Head of caudate nucleus (tissue), 42 donors: ENCODE results near the gene ZNF827.
A peak's percentile ranks its signal among the peaks of the same experiment; 100 is the strongest.

Experiments
- DNase-seq, 42 donors: peaks; one replicate each; pipeline versions ENCODE4 v3.0.0 to v3.0.0-alpha.2; 2020 to 2021; ENCODE audit warnings: mixed read lengths in 7 of 42
- intact Hi-C: fragments of 100-400 bp; cut with DNase I; formaldehyde crosslinking; loops from one replicate; pipeline ENCODE4 v1.15.0; 2022

The ZNF827 gene

DNA sequence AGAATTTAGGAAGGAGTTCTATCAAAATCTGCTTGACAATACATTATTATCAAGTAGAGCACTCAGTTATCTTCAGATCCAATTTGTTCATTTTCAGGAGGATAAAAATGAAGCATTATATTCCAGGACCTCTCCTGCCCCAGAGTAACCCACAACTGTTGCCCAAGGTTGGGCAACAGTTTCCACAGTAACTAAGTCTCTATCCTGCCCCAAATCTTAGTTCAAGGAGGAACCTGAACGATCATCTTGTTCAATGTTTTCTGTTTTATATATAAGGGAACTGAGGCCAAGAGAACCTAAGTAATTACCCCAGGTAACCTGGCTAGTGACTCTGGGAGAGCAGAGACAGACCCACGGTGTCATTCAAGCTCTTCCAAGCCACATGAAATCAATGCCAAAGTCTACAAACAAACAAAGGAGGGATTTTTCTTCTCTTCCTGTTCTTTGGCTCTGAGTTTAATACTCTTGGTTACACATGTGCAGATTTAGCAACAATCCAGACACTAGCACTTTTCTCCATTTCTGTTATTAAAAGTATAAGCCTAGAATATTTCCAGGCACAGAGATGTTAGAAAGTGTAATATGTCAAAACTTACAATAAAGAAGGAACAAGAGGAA is 153.1 kb downstream of the ZNF827 start:
- intact Hi-C loops = no loop called here
- DNase-seq = no peak

DNA sequence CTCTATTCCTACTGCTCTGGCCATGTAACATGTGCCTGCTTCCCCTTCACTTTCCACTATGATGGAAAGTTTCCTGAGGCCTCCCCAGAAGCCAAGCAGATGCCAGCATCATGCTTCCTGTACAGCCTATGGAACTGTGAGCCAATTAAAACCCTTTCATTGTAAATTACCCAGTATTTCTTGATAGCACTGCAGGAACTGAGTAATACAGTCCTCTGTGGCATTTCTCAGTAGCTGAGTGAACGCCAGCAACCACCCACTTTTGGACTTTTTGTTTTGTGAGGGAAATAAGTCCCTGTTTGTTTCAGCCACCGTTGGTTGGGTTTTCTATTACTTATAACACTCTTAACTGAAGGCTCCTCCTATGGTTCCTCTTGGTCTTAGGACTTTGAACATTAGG is 154.6 kb downstream of the ZNF827 start:
- intact Hi-C loops = no loop called here
- DNase-seq = no peak

- no peak for DNase-seq
- intact Hi-C loops = no loop called here
Observed at GRCh38 chr4:145782756-145783155, 155.9 kb downstream of the ZNF827 start.

DNA sequence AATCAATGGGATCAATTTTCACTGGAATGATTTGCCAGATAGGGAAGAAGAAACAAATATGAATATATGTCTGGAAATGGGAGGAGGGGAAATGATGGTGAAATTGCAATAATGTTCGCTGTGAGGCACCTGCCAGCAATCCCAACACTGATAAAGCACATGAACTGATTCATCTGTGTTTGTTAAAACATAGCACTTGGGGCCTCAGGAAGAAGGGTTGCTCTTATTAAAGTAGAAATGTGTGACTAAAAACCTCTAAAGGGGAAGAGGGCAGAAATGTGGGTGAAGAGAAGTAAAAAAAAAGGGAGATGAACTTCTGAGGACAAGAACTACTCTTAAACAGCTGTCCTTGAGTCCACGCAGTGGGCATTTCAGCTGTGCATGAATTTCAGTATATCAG is 157.3 kb downstream of the ZNF827 start:
- intact Hi-C loops = no loop called here
- DNase-seq = no peak

DNA sequence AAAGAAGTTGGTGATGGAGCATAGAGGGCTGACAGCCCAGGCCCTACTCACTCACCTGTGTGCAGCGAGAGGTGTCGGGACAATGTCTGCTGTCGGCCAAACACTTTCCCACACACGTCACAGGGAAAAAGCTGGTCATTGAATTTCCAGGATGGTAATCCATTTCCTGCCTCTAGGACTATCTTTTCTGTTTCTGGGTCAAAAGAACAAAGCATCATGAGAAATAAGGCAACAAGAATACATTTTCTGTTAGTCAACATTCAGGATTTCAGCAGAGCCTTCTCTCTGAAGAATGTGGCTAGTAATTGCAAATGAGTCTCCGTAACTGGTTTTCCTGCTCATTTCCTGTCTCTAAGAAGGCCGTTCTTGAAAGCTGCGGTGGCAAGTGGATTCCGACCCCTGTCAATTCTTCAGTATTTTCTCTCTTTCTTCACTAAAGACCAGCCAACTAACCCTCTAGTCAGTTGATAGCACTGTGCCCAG is 159.3 kb downstream of the ZNF827 start:
- DNase-seq = no peak
- intact Hi-C loops = no loop called here

- DNase-seq = no peak
- intact Hi-C loops = no loop called here
Observed at GRCh38 chr4:145776208-145776607, 162.4 kb downstream of the ZNF827 start.

GRCh38 chr4:145775406-145775805 is 163.2 kb downstream of the ZNF827 start:
- intact Hi-C loops = no loop called here
- DNase-seq = no peak

GRCh38 chr4:145774473-145774872 is 164.2 kb downstream of the ZNF827 start:
- DNase-seq = no peak
- intact Hi-C loops = no loop called here

DNA sequence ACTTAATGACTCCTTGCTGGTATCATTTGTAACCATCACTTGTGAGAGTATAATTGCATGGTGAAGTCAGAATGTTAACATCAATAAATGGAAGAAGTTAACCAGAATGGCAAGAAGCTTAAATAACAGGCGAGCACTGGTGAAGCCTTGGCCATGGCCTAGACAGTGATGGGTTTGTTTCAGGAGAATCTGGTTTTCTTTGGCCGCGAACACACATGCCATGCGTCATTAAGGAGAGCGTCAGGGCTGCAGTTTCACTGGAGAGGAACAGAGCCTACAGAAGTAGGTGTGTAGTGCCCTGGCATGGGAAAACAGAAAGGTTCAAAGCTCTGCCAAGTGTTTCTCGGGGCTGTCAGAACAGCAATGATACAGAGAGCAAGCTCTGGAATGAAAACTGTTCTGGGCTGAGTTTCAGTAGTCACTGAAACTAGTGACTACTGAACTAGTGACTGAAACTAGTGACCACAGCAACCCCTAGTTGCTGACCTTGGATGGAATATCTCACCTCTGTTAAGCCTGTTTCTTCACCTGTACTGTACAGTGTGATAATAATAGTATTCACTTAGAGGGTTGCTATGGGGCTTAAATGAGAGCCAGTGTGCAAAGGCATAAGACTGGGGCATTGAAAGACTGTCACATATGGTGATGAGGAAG is 164.9 kb downstream of the ZNF827 start:
- DNase-seq = peak in 2 of 42 donors; percentile 15 to 39
- intact Hi-C loops = no loop called here

- intact Hi-C loops = no loop called here
- DNase-seq = no peak
Observed at GRCh38 chr4:145772347-145772746, 166.3 kb downstream of the ZNF827 start.

DNA sequence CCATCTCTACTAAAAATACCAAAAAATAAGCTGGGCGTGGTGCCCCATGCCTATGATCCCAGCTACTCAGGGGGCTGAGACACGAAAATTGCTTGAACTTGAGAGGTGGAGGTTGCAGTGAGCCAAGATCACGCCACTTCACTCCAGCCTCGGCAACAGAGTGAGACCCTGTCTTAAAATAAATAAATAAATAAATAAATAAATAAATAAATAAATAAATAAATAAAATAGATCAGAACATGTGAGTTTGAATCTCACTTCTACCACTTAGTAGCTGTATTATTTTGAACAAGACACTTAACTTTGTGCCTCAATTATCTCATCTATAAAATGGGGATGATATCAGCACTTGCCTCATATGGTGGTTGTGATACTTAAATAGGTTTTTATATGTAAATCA is 168.5 kb downstream of the ZNF827 start:
- intact Hi-C loops = no loop called here
- no peak for DNase-seq

- intact Hi-C loops = no loop called here
- no peak for DNase-seq
Observed at GRCh38 chr4:145769450-145770037, 169.1 kb downstream of the ZNF827 start.

DNA sequence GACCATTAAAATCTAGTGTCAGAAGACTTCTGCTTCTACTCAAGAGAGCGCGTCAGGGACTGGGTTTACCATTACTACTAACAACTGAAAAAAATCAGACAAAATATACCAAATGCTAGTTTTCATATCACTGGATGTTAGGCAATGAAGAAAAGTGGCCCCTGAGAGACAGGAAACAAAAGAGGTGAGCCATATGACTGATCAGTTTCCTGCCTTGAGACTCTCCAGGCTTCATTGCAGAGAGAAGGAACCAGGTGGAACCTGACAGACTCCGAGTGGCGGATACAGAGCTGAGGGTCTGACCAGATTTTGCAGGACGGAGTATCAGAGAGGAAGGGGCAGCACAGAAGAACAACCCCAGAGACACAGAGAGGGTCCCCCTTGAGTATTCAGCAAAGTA is 172.3 kb downstream of the ZNF827 start:
- DNase-seq = no peak
- intact Hi-C loops = no loop called here

GRCh38 chr4:145763399-145763798 is 175.2 kb downstream of the ZNF827 start:
- peak in 1 of 42 donors; percentile 16 for DNase-seq
- intact Hi-C loops = no loop called here

- no peak for DNase-seq
- intact Hi-C loops = no loop called here
Observed at GRCh38 chr4:145762719-145763118, 175.9 kb downstream of the ZNF827 start.

DNA sequence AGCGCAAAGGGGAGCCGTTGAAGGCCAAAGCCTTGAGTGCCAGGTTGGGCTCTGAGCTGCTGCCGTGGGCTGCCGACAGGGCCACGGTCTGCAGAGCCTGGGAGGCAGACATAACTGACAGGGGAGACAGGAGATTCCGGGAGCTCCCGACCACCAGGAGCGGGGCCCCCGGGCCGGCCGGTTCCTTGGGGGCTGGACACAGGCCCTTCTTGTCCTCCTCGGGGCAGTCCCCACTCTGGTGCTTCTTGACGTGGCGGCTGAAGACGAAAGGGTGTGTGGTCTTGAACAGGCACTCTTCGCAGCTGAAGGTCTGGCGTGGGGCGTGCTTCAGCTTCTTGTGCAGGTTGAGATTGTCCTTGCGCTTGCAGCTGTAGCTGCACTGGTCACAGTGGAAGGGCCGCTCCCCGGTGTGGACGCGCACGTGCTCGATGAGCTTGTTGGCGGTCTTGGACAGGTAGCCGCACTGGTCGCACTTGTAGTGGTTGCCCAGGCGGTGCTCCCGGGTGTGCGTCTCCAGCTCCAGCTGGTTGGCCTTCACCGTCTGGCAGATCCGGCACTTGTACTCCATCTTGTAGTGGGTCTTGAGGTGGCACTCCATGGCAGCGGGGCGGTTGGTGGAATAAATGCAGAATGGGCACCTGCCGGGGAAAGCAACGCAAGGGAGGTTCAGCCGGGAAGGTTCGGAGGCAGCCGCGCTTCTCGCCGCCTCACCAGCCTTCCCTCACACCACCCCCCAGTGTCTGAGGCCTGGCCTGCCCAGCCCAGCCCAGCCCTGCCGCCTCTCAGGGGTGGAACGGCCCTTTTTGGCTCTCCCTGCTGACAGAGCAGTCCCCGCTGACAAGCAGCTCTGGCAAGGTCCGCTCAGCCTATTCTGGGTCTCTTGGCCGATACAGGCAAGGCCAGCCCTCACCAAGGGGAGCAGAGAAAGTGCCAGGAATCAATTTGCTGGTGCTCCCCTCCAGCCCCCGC is 177.4 kb downstream of the ZNF827 start:
- peak in 24 of 42 donors; percentile 10 to 69 (median 36) for DNase-seq
- intact Hi-C loops = no loop called here

- intact Hi-C loops = no loop called here
- DNase-seq = no peak
Observed at GRCh38 chr4:145760176-145760575, 178.4 kb downstream of the ZNF827 start.

DNA sequence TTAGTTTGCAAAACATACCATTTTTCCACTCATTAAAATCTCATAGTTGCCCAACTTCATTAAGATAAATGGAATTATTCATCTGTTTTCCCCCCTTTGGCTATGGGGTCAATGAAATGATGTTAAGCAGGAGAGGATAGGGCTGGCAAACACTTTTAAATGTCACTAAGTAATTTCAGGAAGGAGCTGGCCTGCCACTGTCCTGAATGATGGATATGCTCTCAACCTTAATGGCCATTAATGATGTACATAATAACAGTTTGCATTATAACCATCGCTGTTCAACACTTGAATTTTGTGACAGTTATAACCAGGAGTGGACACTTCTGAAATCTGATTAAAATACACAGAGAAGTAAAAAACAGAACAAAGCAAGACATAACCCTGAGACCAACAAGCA is 181.4 kb downstream of the ZNF827 start:
- no peak for DNase-seq
- intact Hi-C loops = no loop called here

- intact Hi-C loops = no loop called here
- no peak for DNase-seq
Observed at GRCh38 chr4:145756244-145756643, 182.4 kb downstream of the ZNF827 start.

- no peak for DNase-seq
- intact Hi-C loops = no loop called here
Observed at GRCh38 chr4:145755802-145756201, 182.8 kb downstream of the ZNF827 start.
